Epithelial cell of esophagus (primary cell): ENCODE data around the gene TMEM144.

Source experiments
- DNase-seq: peaks from one replicate; pipeline ENCODE4 v3.0.0; 2010; ENCODE audit warnings: low read depth
- H3K4me3 ChIP-seq: 2 replicates; pipeline ENCODE4 v1.5.1; 2011; ENCODE audit warnings: mild to moderate bottlenecking, low read length, control low read depth
- TF ChIP-seq, protein P1 (sequence below): IDR thresholded peaks from 2 replicates; pipeline ENCODE4 v1.5.1; 2011; ENCODE audit warnings: low read depth, mild to moderate bottlenecking, low read length, control low read depth, inconsistent platforms; ENCODE audit not compliant: insufficient read depth; ENCODE audit errors: missing control alignments

TMEM144 gene

DNA sequence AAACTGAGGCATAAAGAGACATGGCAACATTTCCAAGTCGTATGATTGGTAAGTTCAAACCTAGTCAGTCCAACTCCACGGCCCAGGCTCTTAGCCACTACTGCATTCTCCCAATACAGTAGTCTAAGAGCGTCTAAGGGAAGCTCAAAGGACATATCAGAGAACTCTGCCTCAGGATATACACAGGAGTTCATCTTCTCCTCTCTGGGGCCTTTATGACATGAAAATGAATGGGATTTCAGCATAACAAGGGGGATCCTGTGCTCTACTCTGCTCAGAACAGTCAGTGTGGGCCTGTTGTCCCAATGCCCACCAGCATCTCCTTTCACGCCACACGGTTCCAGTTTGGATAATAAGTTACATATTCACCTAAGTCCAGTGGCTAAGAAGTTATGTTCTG lies 41.7 kb upstream of the TMEM144 start:
- TF ChIP-seq, protein P1, sequence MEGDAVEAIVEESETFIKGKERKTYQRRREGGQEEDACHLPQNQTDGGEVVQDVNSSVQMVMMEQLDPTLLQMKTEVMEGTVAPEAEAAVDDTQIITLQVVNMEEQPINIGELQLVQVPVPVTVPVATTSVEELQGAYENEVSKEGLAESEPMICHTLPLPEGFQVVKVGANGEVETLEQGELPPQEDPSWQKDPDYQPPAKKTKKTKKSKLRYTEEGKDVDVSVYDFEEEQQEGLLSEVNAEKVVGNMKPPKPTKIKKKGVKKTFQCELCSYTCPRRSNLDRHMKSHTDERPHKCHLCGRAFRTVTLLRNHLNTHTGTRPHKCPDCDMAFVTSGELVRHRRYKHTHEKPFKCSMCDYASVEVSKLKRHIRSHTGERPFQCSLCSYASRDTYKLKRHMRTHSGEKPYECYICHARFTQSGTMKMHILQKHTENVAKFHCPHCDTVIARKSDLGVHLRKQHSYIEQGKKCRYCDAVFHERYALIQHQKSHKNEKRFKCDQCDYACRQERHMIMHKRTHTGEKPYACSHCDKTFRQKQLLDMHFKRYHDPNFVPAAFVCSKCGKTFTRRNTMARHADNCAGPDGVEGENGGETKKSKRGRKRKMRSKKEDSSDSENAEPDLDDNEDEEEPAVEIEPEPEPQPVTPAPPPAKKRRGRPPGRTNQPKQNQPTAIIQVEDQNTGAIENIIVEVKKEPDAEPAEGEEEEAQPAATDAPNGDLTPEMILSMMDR = no peak
- H3K4me3 ChIP-seq = no peak overlapping the region
- DNase-seq = no peak

DNA sequence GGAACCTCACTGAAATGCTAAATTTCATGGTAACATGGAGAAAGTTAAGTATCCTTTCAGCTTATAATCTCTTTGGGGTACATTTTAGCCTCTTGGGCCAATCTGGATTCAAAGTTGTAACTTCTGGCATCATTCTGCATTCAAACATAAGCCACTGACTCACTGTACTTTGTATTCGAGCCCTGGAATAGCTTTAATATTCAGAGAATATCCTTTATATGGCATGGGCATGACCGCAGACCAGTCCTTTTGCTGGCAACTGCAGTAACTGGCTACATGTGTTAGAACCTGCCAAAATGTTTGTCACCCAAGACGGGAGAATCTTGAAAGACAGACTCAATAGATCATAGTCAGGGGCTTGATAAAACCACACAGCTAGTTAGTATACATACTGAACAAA lies 40.8 kb upstream of the TMEM144 start:
- H3K4me3 ChIP-seq = peak overlapping the region; percentile 54
- TF ChIP-seq, protein P1 = no peak
- DNase-seq = peak; percentile 30

DNA sequence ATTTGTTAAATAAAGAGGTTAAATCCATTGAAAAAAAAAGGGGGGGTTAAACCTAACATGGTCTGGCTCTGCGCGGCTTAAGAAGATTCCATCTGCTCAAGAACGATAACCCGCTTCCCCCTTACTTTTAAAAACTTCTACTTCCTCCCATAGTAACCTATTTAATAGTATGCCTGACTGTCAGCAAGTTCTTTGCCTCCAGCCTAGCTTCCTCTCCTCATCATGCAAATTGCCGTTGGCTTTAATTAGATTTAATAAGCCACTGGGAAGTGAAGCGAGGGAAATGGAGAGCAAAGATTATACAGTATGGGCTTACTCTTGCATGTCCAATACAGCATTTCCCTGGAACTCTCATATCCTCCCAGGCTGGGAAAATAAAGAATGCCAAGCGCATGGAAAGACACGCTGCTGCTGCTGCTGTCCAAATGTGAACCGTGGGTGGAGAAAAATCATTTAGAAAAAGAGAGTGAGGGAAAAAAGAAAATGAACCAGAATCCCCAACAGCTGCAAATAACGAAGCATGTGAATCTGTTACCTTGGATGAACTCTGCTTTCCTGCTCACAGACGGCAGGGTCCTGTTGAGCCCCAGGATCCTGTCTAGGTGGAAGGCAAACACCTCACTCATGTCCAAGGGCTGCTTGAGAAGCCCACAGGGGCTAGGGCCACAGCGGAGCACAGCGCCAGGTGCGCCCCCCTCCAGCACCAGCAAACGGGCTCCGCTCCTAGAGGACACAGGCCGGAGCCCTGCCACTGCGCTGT lies 40.2 kb upstream of the TMEM144 start:
- peak overlapping the region; percentile 54 for H3K4me3 ChIP-seq
- peak; percentile 9 for DNase-seq

DNA sequence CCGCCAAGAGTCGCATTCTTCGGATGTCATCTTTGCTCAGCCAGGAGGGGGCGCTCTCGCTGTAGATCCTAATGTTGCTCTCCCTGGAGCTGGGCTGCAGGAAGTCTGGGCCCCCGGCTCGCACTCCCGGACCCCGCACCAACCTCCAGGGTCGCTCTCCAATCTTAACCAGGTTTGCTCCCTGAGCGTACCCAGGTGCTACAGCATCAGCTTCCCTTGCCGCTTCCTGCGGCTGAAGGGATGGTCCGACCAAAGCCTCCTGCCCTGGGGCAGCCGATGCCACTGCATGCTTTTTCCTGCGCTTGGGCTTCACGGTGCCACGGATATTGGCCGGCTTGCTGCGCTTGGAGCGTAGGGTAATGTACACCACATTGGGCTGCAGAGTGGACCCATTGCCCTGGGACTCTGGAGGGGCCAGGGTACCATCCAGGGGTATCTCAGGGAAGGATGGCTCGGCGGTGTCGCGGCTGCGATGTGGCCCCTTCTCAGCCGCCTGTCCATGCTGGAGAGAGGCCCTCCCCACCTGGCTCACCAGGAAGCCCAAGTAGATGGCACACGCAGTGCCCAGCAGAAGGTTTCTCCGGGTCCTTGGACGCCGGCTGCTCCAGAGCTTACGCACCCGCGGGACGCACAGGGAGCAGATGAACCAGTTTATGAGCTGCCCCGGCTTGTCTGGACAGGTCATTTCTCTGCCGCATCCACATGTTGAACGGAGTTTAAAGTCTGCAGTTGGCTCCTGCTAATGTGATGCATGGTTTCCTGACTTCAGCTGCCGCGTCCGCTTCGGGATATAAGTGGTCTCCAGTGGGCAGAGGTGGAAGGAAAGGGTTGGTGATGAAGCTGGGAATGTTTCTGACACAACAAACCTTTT lies 39.4 kb upstream of the TMEM144 start:
- peak overlapping the region; percentile 54 for H3K4me3 ChIP-seq
- DNase-seq = peak; percentile 94
- TF ChIP-seq, protein P1 = peak; percentile 34

More for the DNA sequence above, 40.2 kb upstream of the TMEM144 start:
- TF ChIP-seq, protein P1 = no peak

DNA sequence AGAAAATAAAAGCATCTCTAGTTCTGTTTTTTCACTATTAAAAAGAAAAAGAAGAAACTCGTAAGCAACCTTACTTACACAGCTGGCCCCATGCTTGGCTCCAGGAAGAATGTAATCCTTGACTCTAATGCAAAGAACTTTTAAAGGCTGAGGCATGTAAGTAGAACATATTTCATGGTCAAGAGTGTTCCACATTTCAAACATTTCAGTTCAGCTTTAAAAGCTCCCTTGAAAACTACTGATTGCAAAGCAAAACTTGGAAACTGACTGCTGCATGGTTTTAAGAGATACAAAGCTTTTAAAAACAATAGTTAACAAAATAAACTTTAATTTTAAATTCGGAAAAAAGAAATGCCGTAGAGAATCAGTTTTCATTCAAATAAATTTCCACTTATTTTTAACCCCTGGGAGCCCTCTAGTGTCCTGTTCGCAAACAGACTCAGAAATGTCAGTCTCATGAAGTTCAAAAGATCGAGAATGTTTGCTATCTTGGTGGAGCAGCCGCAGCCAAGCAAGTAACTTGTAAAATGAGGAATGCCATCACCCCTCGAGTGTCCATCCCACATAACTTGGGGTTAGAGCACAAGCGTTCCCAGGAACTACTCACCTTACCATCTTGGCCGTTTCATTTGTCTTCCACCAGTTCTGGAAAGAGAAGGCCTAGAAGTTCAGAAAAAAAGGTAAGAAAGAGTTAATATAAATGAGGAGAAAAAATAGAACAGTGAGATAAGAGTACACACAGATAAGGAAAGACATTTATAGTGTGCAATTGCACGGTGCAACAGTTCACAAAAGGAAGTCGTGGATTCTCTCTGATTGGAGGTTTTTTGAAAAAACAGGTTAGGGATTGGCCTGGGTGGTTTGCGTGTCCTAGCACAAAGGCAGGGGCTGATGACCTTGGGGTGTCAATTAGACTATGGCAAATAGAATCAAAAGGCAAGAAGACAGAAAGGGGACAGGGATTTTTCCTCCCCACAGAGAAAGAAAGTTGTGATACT lies 37.7 kb upstream of the TMEM144 start, which contains the start of gene GASK1B:
GASK1B (minus strand) TSS at position 765 of the 998 bp plus-strand sequence. CDS start 1,650 bp downstream, outside the sequence.
- TF ChIP-seq, protein P1 = peak; percentile 78
- peak within 1 kb of the TSS; percentile 54 for H3K4me3 ChIP-seq
- DNase-seq = peak; percentile 69

DNA sequence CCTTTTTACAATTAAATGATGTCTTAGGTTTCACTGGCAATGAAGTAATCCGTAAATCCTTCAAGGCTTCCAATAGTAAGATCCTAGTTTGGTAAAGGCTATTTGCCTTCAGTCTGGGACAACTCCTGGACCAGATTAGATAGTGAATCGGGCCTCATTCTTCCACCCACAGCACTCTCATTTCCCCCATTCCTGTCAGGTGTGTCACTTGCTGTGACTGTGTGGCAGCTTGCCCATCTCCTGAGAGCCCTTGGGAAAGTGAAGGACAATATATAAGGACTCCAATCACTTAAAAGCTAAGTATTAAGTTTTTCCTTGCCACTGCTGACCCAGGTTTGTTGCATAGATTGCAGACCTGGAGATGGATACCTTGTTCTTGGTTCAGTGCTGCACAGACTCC lies 34.2 kb upstream of the TMEM144 start:
- TF ChIP-seq, protein P1 = no peak
- peak; percentile 74 for DNase-seq
- H3K4me3 ChIP-seq = no peak overlapping the region
